CD14-positive monocyte (primary cell): ENCODE measurements around the gene ERICH4. TPM values are rescaled to one million over a fixed set of nuclear protein-coding genes. Genes with fewer than 3 reads are reported as not detected.

Experiments
- DNase-seq, 3 donors: peaks; one replicate each; pipeline ENCODE4 v3.0.0-alpha.2; 2011 to 2022
- H2AFZ ChIP-seq: 2 replicates; pipeline ENCODE4 v1.6.0; 2012; ENCODE audit warnings: mild to moderate bottlenecking, low read depth, low read length, inconsistent platforms; ENCODE audit not compliant: insufficient read depth, poor library complexity, severe bottlenecking
- H3K27ac ChIP-seq, 2 donors: 1 replicate in 1 of 2; 2 replicates in 1 of 2; pipeline ENCODE4 v1.5.1; 2012 to 2013; ENCODE audit warnings: low read length in 2 of 2, control low read depth in 1 of 2, inconsistent platforms in 1 of 2, low read depth in 1 of 2, mild to moderate bottlenecking in 1 of 2
- H3K27me3 ChIP-seq, 2 donors: one replicate each; pipeline versions ENCODE4 v1.6.0 to v1.6.1; 2011 to 2013; ENCODE audit warnings: low read length in 2 of 2; ENCODE audit not compliant: control insufficient read depth in 2 of 2, insufficient read depth in 2 of 2
- H3K36me3 ChIP-seq, 2 donors: replicated peaks in 1 of 2; 1 replicate in 1 of 2; 2 replicates in 1 of 2; pipeline versions ENCODE4 v1.5.1 to v1.6.1; 2012 to 2013; ENCODE audit warnings: low read length in 2 of 2, control low read depth in 1 of 2, inconsistent platforms in 1 of 2, mild to moderate bottlenecking in 1 of 2; ENCODE audit not compliant: insufficient read depth in 2 of 2, control insufficient read depth in 1 of 2
- H3K4me1 ChIP-seq, 2 donors: 1 replicate in 1 of 2; 2 replicates in 1 of 2; pipeline versions ENCODE4 v1.5.1 to v1.6.1; 2012 to 2013; ENCODE audit warnings: low read length in 2 of 2, control low read depth in 1 of 2, inconsistent platforms in 1 of 2, mild to moderate bottlenecking in 1 of 2, moderate library complexity in 1 of 2; ENCODE audit not compliant: insufficient read depth in 2 of 2, control insufficient read depth in 1 of 2
- H3K4me2 ChIP-seq: replicated peaks from 2 replicates; pipeline ENCODE3; 2012; ENCODE audit warnings: low read length, moderate library complexity, mild to moderate bottlenecking; ENCODE audit not compliant: poor library complexity, severe bottlenecking; ENCODE audit errors: extremely low read depth
- H3K4me3 ChIP-seq, 3 experiments: fragments of 200-600 bp in 1 of 3; sonication (generic) in 1 of 3; replicated peaks in 1 of 3; 1 replicate in 2 of 3; 2 replicates in 1 of 3; pipeline ENCODE4 v1.5.1; 2011 to 2013; ENCODE audit warnings: low read length in 3 of 3, mild to moderate bottlenecking in 3 of 3, control low read depth in 2 of 3, low read depth in 2 of 3, inconsistent platforms in 1 of 3, moderate library complexity in 1 of 3
- H3K79me2 ChIP-seq: 2 replicates; pipeline ENCODE4 v1.6.0; 2012; ENCODE audit warnings: mild to moderate bottlenecking, control low read depth, inconsistent platforms, low read length, moderate library complexity; ENCODE audit not compliant: insufficient read depth
- H3K9ac ChIP-seq: 2 replicates; pipeline ENCODE4 v1.6.0; 2017; ENCODE audit warnings: low read length, mild to moderate bottlenecking; ENCODE audit not compliant: insufficient read depth, poor library complexity, severe bottlenecking
- H3K9me3 ChIP-seq, 2 donors: replicated peaks in 1 of 2; 1 replicate in 1 of 2; 2 replicates in 1 of 2; pipeline versions ENCODE4 v1.5.1 to v1.6.1; 2012 to 2013; ENCODE audit warnings: low read length in 2 of 2, control low read depth in 1 of 2; ENCODE audit not compliant: control insufficient read depth in 1 of 2, insufficient read depth in 1 of 2
- H4K20me1 ChIP-seq: 2 replicates; pipeline ENCODE4 v1.6.0; 2012; ENCODE audit warnings: mild to moderate bottlenecking, low read length, control low read depth, moderate library complexity; ENCODE audit not compliant: insufficient read depth
- H3K27ac Mint-ChIP-seq, 7 donors: one replicate each; pipeline ENCODE4 v1.8.0; 2020; ENCODE audit warnings: mild to moderate bottlenecking in 7 of 7, mixed read lengths in 7 of 7, moderate library complexity in 6 of 7, inconsistent platforms in 2 of 7
- H3K27me3 Mint-ChIP-seq, 3 donors: one replicate each; pipeline ENCODE4 v1.8.0; 2021 to 2022; ENCODE audit warnings: low read depth in 3 of 3, mild to moderate bottlenecking in 3 of 3, mixed read lengths in 3 of 3, moderate library complexity in 3 of 3, inconsistent platforms in 1 of 3
- H3K36me3 Mint-ChIP-seq, 2 donors: one replicate each; pipeline ENCODE4 v1.8.0; 2020; ENCODE audit warnings: mixed read lengths in 2 of 2, inconsistent platforms in 1 of 2, mild to moderate bottlenecking in 1 of 2
- H3K4me1 Mint-ChIP-seq: one replicate; pipeline ENCODE4 v1.8.0; 2020; ENCODE audit warnings: mild to moderate bottlenecking, mixed read lengths
- H3K4me3 Mint-ChIP-seq, 2 donors: one replicate each; pipeline ENCODE4 v1.8.0; 2020; ENCODE audit warnings: mild to moderate bottlenecking in 2 of 2, mixed read lengths in 2 of 2, moderate library complexity in 1 of 2
- H3K9me3 Mint-ChIP-seq, 7 donors: one replicate each; pipeline ENCODE4 v1.8.0; 2020 to 2022; ENCODE audit warnings: mixed read lengths in 7 of 7, mild to moderate bottlenecking in 6 of 7, moderate library complexity in 6 of 7, inconsistent platforms in 2 of 7
- CTCF ChIP-seq: fragments of 200-600 bp; IDR thresholded peaks from one replicate; pipeline ENCODE4 v1.8.0; 2022; ENCODE audit warnings: antibody characterized with exemption, mild to moderate bottlenecking
- WGBS: methylation state at CpG from one replicate; pipeline ENCODE4 v1.1.5; 2013; ENCODE audit warnings: missing lambda C conversion rate; ENCODE audit not compliant: insufficient coverage; 5-methylcytosine and 5-hydroxymethylcytosine counted together
- intact Hi-C, 2 donors: fragments of 100-400 bp; cut with micrococcal nuclease; formaldehyde crosslinking; loops; one replicate each; pipeline versions ENCODE4 v1.15.0 to v1.15.1; 2023
- polyA plus RNA-seq, 3 donors: library from polyadenylated mRNA; depleted of rRNA in 1 of 3; unstranded in 2 of 3; stranded (reverse) in 1 of 3; fragments of 300-500 nt in 2 of 3; fragments of >200 nt in 1 of 3; fragmentation: Illumina TruSeq in 2 of 3; gene quantifications; 1 replicate in 2 of 3; 2 replicates in 1 of 3; pipeline ENCODE4 v1.2.3, GENCODE V29; 2012 to 2021

Gene ERICH4
- polyA plus RNA-seq, 3 donors: 0.09 TPM; not detected in 2

- no peak overlapping the region for H3K27ac Mint-ChIP-seq
- intact Hi-C loops: loop anchor here (1.0 to 10.0 kb wide), 4 partner anchors 86 to 122 kb away; no protein-coding TSS in a partner anchor
- Histone ChIP-seq H2AFZ (peak overlapping the region; percentile 56), H3K27ac (no peak overlapping the region), H3K4me2 (peak overlapping the region; percentile 57), H4K20me1 (no peaks in the 10 kb centered on the region), H3K36me3 (no peaks in the 10 kb centered on the region), H3K9ac (peak overlapping the region; percentile 36), H3K79me2 (no peaks in the 10 kb centered on the region), H3K4me3 (peak overlapping the region in 1 of 3 experiments; percentile 62), H3K9me3 (no peaks in the 10 kb centered on the region), H3K27me3 (peaks cover 0 to 6% of the 10 kb centered on the region in 2 donors), H3K4me1 (peaks cover 15 to 16% of the 10 kb centered on the region in 2 donors)
- H3K36me3 Mint-ChIP-seq: no peaks in the 10 kb centered on the region
- H3K9me3 Mint-ChIP-seq: peaks cover 0 to 4% (median 0%) of the 10 kb centered on the region in 7 donors
- DNase-seq: peak; percentile 64 to 75 (median 69)
- 0% methylated on average over 2 of the region's 22 CpGs for WGBS
- peaks cover 17% of the 10 kb centered on the region for H3K4me1 Mint-ChIP-seq
- peak overlapping the region; percentile 67 to 76 for H3K4me3 Mint-ChIP-seq
- peak; percentile 98 for TF ChIP-seq CTCF
- H3K27me3 Mint-ChIP-seq: peaks cover 14 to 31% (median 30%) of the 10 kb centered on the region in 3 donors
These were observed 6.3 kb downstream of the ERICH4 start for GRCh38 chr19:41449079-41449864.

- intact Hi-C loops: loop anchor here (1.0 to 10.0 kb wide), 4 partner anchors 85 to 121 kb away; no protein-coding TSS in a partner anchor
- Histone ChIP-seq H3K4me2 (no peak overlapping the region), H2AFZ (no peak overlapping the region), H3K27me3 (peaks cover 0 to 6% of the 10 kb centered on the region in 2 donors), H3K4me3 (no peak overlapping the region), H3K4me1 (peaks cover 15 to 16% of the 10 kb centered on the region in 2 donors), H3K79me2 (no peaks in the 10 kb centered on the region), H3K9me3 (no peaks in the 10 kb centered on the region), H4K20me1 (no peaks in the 10 kb centered on the region), H3K36me3 (no peaks in the 10 kb centered on the region), H3K27ac (no peak overlapping the region), H3K9ac (no peak overlapping the region)
- Mint-ChIP-seq H3K4me1 (peaks cover 17% of the 10 kb centered on the region), H3K27me3 (peaks cover 14 to 31% (median 30%) of the 10 kb centered on the region in 3 donors), H3K4me3 (no peak overlapping the region), H3K9me3 (peaks cover 0 to 4% (median 0%) of the 10 kb centered on the region in 7 donors), H3K27ac (peak overlapping the region in 1 of 7 donors; percentile 61), H3K36me3 (no peaks in the 10 kb centered on the region)
- TF ChIP-seq CTCF: no peak
- DNase-seq: no peak
- no CpG with 5 or more reads among the region's 3 CpGs for WGBS
These were observed 6.9 kb downstream of the ERICH4 start for GRCh38 chr19:41449865-41450178.
